HFFc6 (cell line): ENCODE measurements around the gene ARFRP1. TPM values are rescaled to one million over a fixed set of nuclear protein-coding genes. Genes with fewer than 3 reads are reported as not detected.
"Not testable (repeated sequence)": the region's sequence is repeated elsewhere in the genome, so short reads cannot be mapped to it uniquely, and the experiment has no call there.

Source experiments
- DNase-seq: peaks from one replicate; pipeline ENCODE4 v3.0.0-alpha.2; 2018
- H3K27ac Mint-ChIP-seq: 2 replicates; pipeline ENCODE4 v1.8.0; 2020; ENCODE audit warnings: mild to moderate bottlenecking, mixed read lengths
- H3K27me3 Mint-ChIP-seq: 2 replicates; pipeline ENCODE4 v1.8.0; 2021; ENCODE audit warnings: mild to moderate bottlenecking, moderate library complexity, mixed read lengths; ENCODE audit not compliant: insufficient read depth
- H3K36me3 Mint-ChIP-seq: 2 replicates; pipeline ENCODE4 v1.8.0; 2021; ENCODE audit warnings: low read depth, mixed read lengths
- H3K4me1 Mint-ChIP-seq: 2 replicates; pipeline ENCODE4 v1.8.0; 2020; ENCODE audit warnings: low read depth, mixed read lengths
- H3K4me3 Mint-ChIP-seq: 2 replicates; pipeline ENCODE4 v1.8.0; 2020; ENCODE audit warnings: mild to moderate bottlenecking, moderate library complexity, mixed read lengths
- H3K9me3 Mint-ChIP-seq: 2 replicates; pipeline ENCODE4 v1.8.0; 2020; ENCODE audit warnings: mild to moderate bottlenecking, mixed read lengths
- CTCF ChIP-seq: fragments of 200-600 bp; sonication (generic); IDR thresholded peaks from 2 replicates; pipeline ENCODE4 v1.5.0; 2021; ENCODE audit warnings: antibody characterized with exemption, mild to moderate bottlenecking
- total RNA-seq, 6 experiments: library from RNA; stranded (reverse); fragmentation: NEBNext Ultra II Directional; extraction: Animal tissue kit (Norgen Biotek cat#: 25700); gene quantifications; 2 replicates in 1 of 6; 3 replicates in 5 of 6; pipeline ENCODE4 v1.2.3, GENCODE V29; 2021

Gene ARFRP1
- total RNA-seq, 6 experiments from 2014 or later = 35.1 to 44.2 (median 37.4) TPM

GRCh38 chr20:63661108-63661507 lies 46.7 kb downstream of the ARFRP1 start:
- no peak overlapping the region for H3K4me3 Mint-ChIP-seq
- no peaks in the 10 kb centered on the region for H3K9me3 Mint-ChIP-seq
- no peak for TF ChIP-seq CTCF

GRCh38 chr20:63660622-63661021 lies 47.2 kb downstream of the ARFRP1 start:
- TF ChIP-seq CTCF = no peak
- Mint-ChIP-seq H3K27me3 (peaks cover 6% of the 10 kb centered on the region), H3K4me1 (peaks cover 16% of the 10 kb centered on the region), H3K9me3 (no peaks in the 10 kb centered on the region), H3K36me3 (peaks cover 7% of the 10 kb centered on the region; the same call in 1 of the 2 replicates), H3K27ac (no peak overlapping the region), H3K4me3 (no peak overlapping the region)
- no peak for DNase-seq

More at GRCh38 chr20:63661108-63661507, 46.7 kb downstream of the ARFRP1 start:
- Mint-ChIP-seq H3K27ac (no peak overlapping the region), H3K27me3 (peaks cover 6% of the 10 kb centered on the region), H3K36me3 (peaks cover 11% of the 10 kb centered on the region; the same call in 1 of the 2 replicates), H3K4me1 (peaks cover 16% of the 10 kb centered on the region)
- no peak for DNase-seq

GRCh38 chr20:63660174-63660573 lies 47.6 kb downstream of the ARFRP1 start:
- Mint-ChIP-seq H3K27ac (peak overlapping the region; percentile 16; the same call in 1 of the 2 replicates), H3K4me3 (peak overlapping the region; percentile 99; the same call in 1 of the 2 replicates), H3K4me1 (peaks cover 16% of the 10 kb centered on the region)
- DNase-seq, H3K36me3 Mint-ChIP-seq, H3K9me3 Mint-ChIP-seq, H3K27me3 Mint-ChIP-seq: not testable (repeated sequence)

- Mint-ChIP-seq H3K27me3 (peaks cover 10% of the 10 kb centered on the region), H3K4me1 (peaks cover 16% of the 10 kb centered on the region), H3K36me3 (peaks cover 7% of the 10 kb centered on the region; the same call in 1 of the 2 replicates), H3K4me3 (peak overlapping the region; percentile 99), H3K9me3 (no peaks in the 10 kb centered on the region), H3K27ac (peak overlapping the region; percentile 92; the same call in 1 of the 2 replicates)
- no peak for TF ChIP-seq CTCF
- DNase-seq = no peak
These were observed 48.4 kb downstream of the ARFRP1 start for GRCh38 chr20:63659370-63659769.

GRCh38 chr20:63658749-63659187 lies 49.0 kb downstream of the ARFRP1 start:
- peak overlapping the region; percentile 92 for H3K27ac Mint-ChIP-seq
- peak overlapping the region; percentile 99 for H3K4me3 Mint-ChIP-seq
- TF ChIP-seq CTCF = no peak
- peak; percentile 28 for DNase-seq
- no peaks in the 10 kb centered on the region for H3K9me3 Mint-ChIP-seq
- peaks cover 7% of the 10 kb centered on the region; the same call in 1 of the 2 replicates for H3K36me3 Mint-ChIP-seq
- H3K4me1 Mint-ChIP-seq = peaks cover 16% of the 10 kb centered on the region
- H3K27me3 Mint-ChIP-seq = peaks cover 12% of the 10 kb centered on the region

- TF ChIP-seq CTCF = no peak
- Mint-ChIP-seq H3K9me3 (no peaks in the 10 kb centered on the region), H3K27me3 (peaks cover 12% of the 10 kb centered on the region), H3K4me3 (peak within 1 kb of the TSS; percentile 99), H3K36me3 (peaks cover 7% of the 10 kb centered on the region; the same call in 1 of the 2 replicates), H3K4me1 (peaks cover 16% of the 10 kb centered on the region), H3K27ac (peak within 1 kb of the TSS; percentile 92)
- DNase-seq = peak; percentile 90
These were observed 49.6 kb downstream of the ARFRP1 start, which contains the start of gene RTEL1 for GRCh38 chr20:63657937-63658748. RTEL1 (plus strand) TSS chr20:63658312; CDS start chr20:63659403, 1,091 bp downstream.
